GM12878 (cell line): ENCODE data around the gene SEPTIN11. TPM values are rescaled to one million over a fixed set of nuclear protein-coding genes. Genes with fewer than 3 reads are reported as not detected.

ENCODE experiments used
- ATAC-seq: fragments of 200-7000 bp; cut with Tn5 transposase; 3 replicates; pipeline ENCODE4 v1.9.1; 2020; ENCODE audit warnings: mild to moderate bottlenecking, moderate library complexity
- BruUV-seq: library from RNA; stranded (reverse); fragments of 400-500 nt; replicated peaks from 2 replicates; lab custom pipeline; 2021; lab: Mats Ljungman, UMichigan
- CTCF ChIA-PET: fragments of 300-600 bp; sonication (Branson Sonifier 250); formaldehyde crosslinking; extraction: SDS; loops from one replicate; lab custom pipeline; 2021; ENCODE audit warnings: inconsistent platforms; lab: Yijun Ruan, JAX
- POLR2A ChIA-PET: fragments of 350-600 bp; formaldehyde crosslinking; extraction: SDS; loops from one replicate; lab custom pipeline; 2021; ENCODE audit warnings: inconsistent platforms; lab: Charles Lee
- RAD21 ChIA-PET: fragments of 300-600 bp; sonication (Branson Sonifier 250); formaldehyde crosslinking; loops from one replicate; lab custom pipeline; 2023; ENCODE audit warnings: antibody characterized with exemption; ENCODE audit not compliant: unreplicated experiment; lab: Charles Lee
- SMC1A ChIA-PET: fragments of 300-600 bp; sonication (Branson Sonifier 250); formaldehyde crosslinking; loops from one replicate; lab custom pipeline; 2023; ENCODE audit not compliant: unreplicated experiment, uncharacterized antibody; lab: Charles Lee
- DNase-seq: peaks from one replicate; pipeline ENCODE4 v3.0.0-alpha.2; 2011; ENCODE audit warnings: low read depth, low spot score
- FAIRE-seq: peaks from 3 replicates; lab custom pipeline; 2011; peaks lifted over from hg19 to GRCh38; lab: Jason Lieb, UNC
- H2AFZ ChIP-seq: 2 replicates; pipeline ENCODE4 v1.6.0; 2011; ENCODE audit warnings: low read depth, low read length, control low read depth; ENCODE audit not compliant: control insufficient read depth
- H3K27ac ChIP-seq: 2 replicates; pipeline ENCODE4 v1.5.1; 2011; ENCODE audit warnings: control low read depth; ENCODE audit not compliant: control insufficient read depth, insufficient read depth
- H3K27me3 ChIP-seq, 2 experiments: replicated peaks in 1 of 2; 2 replicates each; pipeline versions ENCODE4 v1.6.0 to v1.6.1; 2011; ENCODE audit warnings: low read length in 1 of 2; ENCODE audit not compliant: control insufficient read depth in 2 of 2, insufficient read depth in 2 of 2
- H3K36me3 ChIP-seq, 2 experiments: 2 replicates each; pipeline ENCODE4 v1.5.1; 2011; ENCODE audit warnings: low read length in 1 of 2; ENCODE audit not compliant: control insufficient read depth in 2 of 2, insufficient read depth in 2 of 2
- H3K4me1 ChIP-seq: 2 replicates; pipeline ENCODE4 v1.6.1; 2011; ENCODE audit warnings: mild to moderate bottlenecking, low read length, moderate library complexity, mixed read lengths; ENCODE audit not compliant: control insufficient read depth, insufficient read depth
- H3K4me2 ChIP-seq: 2 replicates; pipeline ENCODE4 v1.6.0; 2011; ENCODE audit warnings: control low read depth; ENCODE audit not compliant: control insufficient read depth, insufficient read depth
- H3K4me3 ChIP-seq: fragments of 200-600 bp; sonication (generic); 2 replicates; pipeline ENCODE4 v1.5.1; 2016
- H3K79me2 ChIP-seq: 2 replicates; pipeline ENCODE4 v1.6.0; 2011; ENCODE audit warnings: low read length; ENCODE audit not compliant: control insufficient read depth, insufficient read depth
- H3K9ac ChIP-seq: 2 replicates; pipeline ENCODE4 v1.8.0; 2011; ENCODE audit warnings: low read length, control low read depth, mixed read lengths; ENCODE audit not compliant: control insufficient read depth, insufficient read depth
- H3K9me3 ChIP-seq: replicated peaks from 3 replicates; pipeline ENCODE4 v1.5.1; 2011; ENCODE audit warnings: mild to moderate bottlenecking, low read length; ENCODE audit not compliant: control insufficient read depth, insufficient read depth
- H4K20me1 ChIP-seq: 2 replicates; pipeline ENCODE4 v1.6.0; 2011; ENCODE audit not compliant: control insufficient read depth, insufficient read depth
- CBX3 ChIP-seq: fragments of 200-600 bp; sonication (generic); IDR thresholded peaks from 2 replicates; pipeline ENCODE4 v1.6.1; 2016; ENCODE audit warnings: low read depth, borderline replicate concordance
- E2F8 ChIP-seq: fragments of 450-650 bp; IDR thresholded peaks from 2 replicates; pipeline ENCODE4 v1.6.1; 2018; ENCODE audit warnings: mild to moderate bottlenecking, low read depth, moderate library complexity; ENCODE audit not compliant: partially characterized antibody
- FOXM1 ChIP-seq: IDR thresholded peaks from 2 replicates; pipeline ENCODE4 v1.6.1; 2012; ENCODE audit warnings: low read depth, mild to moderate bottlenecking, inconsistent platforms, low read length, moderate library complexity
- IRF5 ChIP-seq: fragments of 450-650 bp; IDR thresholded peaks from 2 replicates; pipeline ENCODE4 v1.6.1; 2017; ENCODE audit warnings: borderline replicate concordance
- POU2F2 ChIP-seq: IDR thresholded peaks from 3 replicates; pipeline ENCODE4 v1.6.1; 2011; ENCODE audit warnings: low read depth, mild to moderate bottlenecking, low read length, borderline replicate concordance
- TAF1 ChIP-seq: IDR thresholded peaks from 2 replicates; pipeline ENCODE4 v1.6.1; 2011; ENCODE audit warnings: mild to moderate bottlenecking, low read depth, low read length, borderline replicate concordance
- WGBS: methylation state at CpG from one replicate; pipeline ENCODE4 v1.1.6; 2016; ENCODE audit warnings: low lambda C conversion rate; ENCODE audit not compliant: insufficient replicate concordance, insufficient coverage; ENCODE audit errors: missing lambda C conversion rate; 5-methylcytosine and 5-hydroxymethylcytosine counted together
- in situ Hi-C: fragments of 300-500 bp; cut with MboI; formaldehyde crosslinking; loops from 9 replicates; pipeline ENCODE4 v1.14.3; 2018; ENCODE audit warnings: mixed read lengths
- intact Hi-C: fragments of 100-400 bp; cut with micrococcal nuclease; formaldehyde crosslinking; loops from one replicate; pipeline ENCODE4 v1.14.2; 2022; ENCODE audit not compliant: unreplicated experiment
- polyA plus RNA-seq, 11 experiments: library from polyadenylated mRNA; depleted of rRNA in 4 of 11; unstranded in 6 of 11; stranded (reverse) in 5 of 11; fragments of >200 nt; fragmentation: Nextera tagmentation in 4 of 11; fragmentation: Illumina TruSeq in 1 of 11; extraction: Ambion mirVana in 4 of 11; extraction: Trizol in 1 of 11; gene quantifications; 1 replicate in 1 of 11; 2 replicates in 10 of 11; pipeline versions ENCODE4 v1.2.1 to v1.2.3, GENCODE V29; 2011 to 2016; ENCODE audit warnings: inconsistent platforms in 2 of 11, missing spikeins in 2 of 11, low read depth in 1 of 11
- total RNA-seq, 4 experiments: library from RNA; depleted of rRNA in 3 of 4; stranded (reverse); fragments of >200 nt in 3 of 4; fragmentation: Illumina TruSeq in 1 of 4; extraction: Trizol in 1 of 4; gene quantifications; 2 replicates each; pipeline versions ENCODE4 v1.2.1 to v1.2.3, GENCODE V29; 2013 to 2021
- TF ChIP-seq, protein P1 (sequence below): IDR thresholded peaks from 2 replicates; pipeline ENCODE4 v1.6.1; 2012; ENCODE audit warnings: mild to moderate bottlenecking, low read depth, low read length

Gene SEPTIN11
- total and polyA plus RNA-seq, 10 of the 15 experiments (the other 5 are each of a cell fraction or from before 2014, with no cell fraction given) = 24.7 to 160 (median 91.3) TPM

- no peak overlapping the region for H3K27ac ChIP-seq
- no peaks in the 10 kb centered on the region; the same call in 2 of the 3 replicates for H3K9me3 ChIP-seq
- ChIA-PET RAD21 (no interaction called here), CTCF (no interaction called here), SMC1A (interaction anchor here (0.7 kb wide), 1 partner anchor 286 kb away, joined by 3 read pairs; no protein-coding TSS in a partner anchor), POLR2A (no interaction called here)
- peaks cover 0 to 4% of the 10 kb centered on the region in 2 experiments; a peak in 2 of 4 replicates for H3K27me3 ChIP-seq
- no TSS peak for BruUV-seq
- H4K20me1 ChIP-seq = no peaks in the 10 kb centered on the region
- no peak for ATAC-seq
- intact Hi-C loops = no loop called here
- no peaks in the 10 kb centered on the region for H3K36me3 ChIP-seq
- no peak overlapping the region for H3K4me3 ChIP-seq
- WGBS = 10% methylated on average over 4 of the region's 4 CpGs
- in situ Hi-C loops = no loop called here
- H3K4me2 ChIP-seq = no peak overlapping the region
- no peak overlapping the region for H2AFZ ChIP-seq
- TF ChIP-seq POU2F2 (no peak), FOXM1 (no peak)
- no peak for FAIRE-seq
- DNase-seq = no peak
- no peak overlapping the region for H3K9ac ChIP-seq
- no peaks in the 10 kb centered on the region for H3K79me2 ChIP-seq
- H3K4me1 ChIP-seq = no peaks in the 10 kb centered on the region
These were observed 44.8 kb upstream of the SEPTIN11 start for GRCh38 chr4:76904646-76905190.

DNA sequence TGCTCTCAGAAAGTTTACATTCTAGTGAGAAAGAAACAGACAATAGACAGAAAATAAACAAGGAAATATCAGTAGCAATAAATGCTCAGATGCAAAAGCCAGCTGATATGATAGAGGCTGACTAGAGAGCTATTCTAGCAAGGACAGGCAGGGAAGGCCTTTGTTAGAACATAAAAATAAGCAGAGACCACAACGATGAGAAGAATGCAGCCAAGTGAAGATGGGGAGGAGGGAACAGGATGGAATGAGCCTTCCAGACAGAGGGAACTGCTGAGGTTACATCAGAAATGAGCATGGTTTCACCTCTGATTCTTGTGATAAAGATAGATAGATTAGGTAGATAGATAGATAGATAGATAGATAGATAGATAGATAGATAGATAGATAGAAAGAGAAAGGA lies 44.0 kb upstream of the SEPTIN11 start:
- ChIA-PET CTCF (no interaction called here), RAD21 (no interaction called here), POLR2A (no interaction called here), SMC1A (no interaction called here)
- BruUV-seq = no TSS peak
- Histone ChIP-seq H4K20me1 (no peaks in the 10 kb centered on the region), H3K9ac (no peak overlapping the region), H3K4me1 (no peaks in the 10 kb centered on the region), H2AFZ (no peak overlapping the region), H3K4me2 (no peak overlapping the region), H3K4me3 (no peak overlapping the region), H3K36me3 (no peaks in the 10 kb centered on the region), H3K27me3 (no peaks in the 10 kb centered on the region; a peak in 1 of 4 replicates), H3K27ac (no peak overlapping the region), H3K79me2 (no peaks in the 10 kb centered on the region), H3K9me3 (no peaks in the 10 kb centered on the region; the same call in 2 of the 3 replicates)
- WGBS = 52% methylated on average over 1 of the region's 1 CpG
- ATAC-seq = no peak
- DNase-seq = no peak
- intact Hi-C loops = no loop called here
- FAIRE-seq = no peak
- in situ Hi-C loops = no loop called here
- TF ChIP-seq CBX3 (no peak), IRF5 (no peak), E2F8 (no peak), TAF1 (no peak), POU2F2 (no peak)
- TF ChIP-seq, protein P1, sequence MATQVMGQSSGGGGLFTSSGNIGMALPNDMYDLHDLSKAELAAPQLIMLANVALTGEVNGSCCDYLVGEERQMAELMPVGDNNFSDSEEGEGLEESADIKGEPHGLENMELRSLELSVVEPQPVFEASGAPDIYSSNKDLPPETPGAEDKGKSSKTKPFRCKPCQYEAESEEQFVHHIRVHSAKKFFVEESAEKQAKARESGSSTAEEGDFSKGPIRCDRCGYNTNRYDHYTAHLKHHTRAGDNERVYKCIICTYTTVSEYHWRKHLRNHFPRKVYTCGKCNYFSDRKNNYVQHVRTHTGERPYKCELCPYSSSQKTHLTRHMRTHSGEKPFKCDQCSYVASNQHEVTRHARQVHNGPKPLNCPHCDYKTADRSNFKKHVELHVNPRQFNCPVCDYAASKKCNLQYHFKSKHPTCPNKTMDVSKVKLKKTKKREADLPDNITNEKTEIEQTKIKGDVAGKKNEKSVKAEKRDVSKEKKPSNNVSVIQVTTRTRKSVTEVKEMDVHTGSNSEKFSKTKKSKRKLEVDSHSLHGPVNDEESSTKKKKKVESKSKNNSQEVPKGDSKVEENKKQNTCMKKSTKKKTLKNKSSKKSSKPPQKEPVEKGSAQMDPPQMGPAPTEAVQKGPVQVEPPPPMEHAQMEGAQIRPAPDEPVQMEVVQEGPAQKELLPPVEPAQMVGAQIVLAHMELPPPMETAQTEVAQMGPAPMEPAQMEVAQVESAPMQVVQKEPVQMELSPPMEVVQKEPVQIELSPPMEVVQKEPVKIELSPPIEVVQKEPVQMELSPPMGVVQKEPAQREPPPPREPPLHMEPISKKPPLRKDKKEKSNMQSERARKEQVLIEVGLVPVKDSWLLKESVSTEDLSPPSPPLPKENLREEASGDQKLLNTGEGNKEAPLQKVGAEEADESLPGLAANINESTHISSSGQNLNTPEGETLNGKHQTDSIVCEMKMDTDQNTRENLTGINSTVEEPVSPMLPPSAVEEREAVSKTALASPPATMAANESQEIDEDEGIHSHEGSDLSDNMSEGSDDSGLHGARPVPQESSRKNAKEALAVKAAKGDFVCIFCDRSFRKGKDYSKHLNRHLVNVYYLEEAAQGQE = no peak
